ENCODE results near the gene RANBP1. TPM values are rescaled to one million over a fixed set of nuclear protein-coding genes. Genes with fewer than 3 reads are reported as not detected.

The RANBP1 gene
- total and polyA plus RNA-seq, 9 of the 15 experiments (the other 6 are each of a cell fraction or from before 2014, with no cell fraction given) = 162 to 2,891 (median 1,289) TPM

DNA sequence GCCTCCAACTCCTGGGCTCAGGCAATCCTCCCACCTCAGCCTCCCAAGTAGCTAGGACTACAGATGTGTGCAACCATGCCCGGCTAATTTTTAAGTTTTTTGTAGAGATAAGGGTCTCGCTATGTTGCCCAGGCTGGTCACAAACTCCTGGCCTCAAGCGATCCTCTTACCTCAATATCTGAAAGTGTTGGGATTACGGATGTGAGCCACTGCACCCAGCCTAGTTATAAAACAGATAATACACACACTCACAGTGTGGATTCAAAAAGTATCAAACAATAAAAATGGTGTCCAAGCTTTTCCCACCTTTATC, 35.3 kb downstream of the RANBP1 start (continued):
- TF ChIP-seq ZZZ3 (IDR thresholded peaks at IDR 0.05) (no peak), ZNF766 (CRISPR knock-in tag; conservative IDR thresholded peaks at IDR 0.05) (no peak), NUFIP1 (IDR thresholded peaks at IDR 0.05; ENCODE audit: partially characterized antibody) (no peak), ZNF23 (CRISPR knock-in tag; IDR thresholded peaks at IDR 0.05) (no peak), GABPB2 (CRISPR knock-in tag; conservative IDR thresholded peaks at IDR 0.05) (0 out of 2 replicates have a peak, but pooled peaks have one; percentile 26), ZNF431 (CRISPR knock-in tag; IDR thresholded peaks at IDR 0.05) (no peak), PRPF4 (IDR thresholded peaks at IDR 0.05; ENCODE audit: insufficient read depth, low read depth, low read length, poor library complexity, severe bottlenecking) (no peak), SNRNP70 (optimal IDR thresholded peaks at IDR 0.05; ENCODE audit: low read depth, low read length) (no peak), SMARCA4 (IDR thresholded peaks at IDR 0.05) (no peak), KLF16 (IDR thresholded peaks at IDR 0.05) (no peak), SMARCA5 (IDR thresholded peaks at IDR 0.05) (0 out of 2 replicates have a peak, but pooled peaks have one; percentile 12), MYBL2 (IDR thresholded peaks at IDR 0.05; ENCODE audit: low read depth) (no peak), MYBL2 (CRISPR knock-in tag; IDR thresholded peaks at IDR 0.05; ENCODE audit: borderline replicate concordance) (no peak), NONO (IDR thresholded peaks at IDR 0.05; ENCODE audit: low read depth in 2 of 2, low read length in 1 of 2) (no peak), STAT5B (CRISPR knock-in tag; IDR thresholded peaks at IDR 0.05) (no peak), CBX3 (IDR thresholded peaks at IDR 0.05; ENCODE audit: borderline replicate concordance in 1 of 2, low read length in 2 of 2) (no peak)
- TF ChIP-seq, protein P1, sequence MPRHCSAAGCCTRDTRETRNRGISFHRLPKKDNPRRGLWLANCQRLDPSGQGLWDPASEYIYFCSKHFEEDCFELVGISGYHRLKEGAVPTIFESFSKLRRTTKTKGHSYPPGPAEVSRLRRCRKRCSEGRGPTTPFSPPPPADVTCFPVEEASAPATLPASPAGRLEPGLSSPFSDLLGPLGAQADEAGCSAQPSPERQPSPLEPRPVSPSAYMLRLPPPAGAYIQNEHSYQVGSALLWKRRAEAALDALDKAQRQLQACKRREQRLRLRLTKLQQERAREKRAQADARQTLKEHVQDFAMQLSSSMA (CRISPR knock-in tag; IDR thresholded peaks at IDR 0.05) = no peak
- TF ChIP-seq, protein P2, sequence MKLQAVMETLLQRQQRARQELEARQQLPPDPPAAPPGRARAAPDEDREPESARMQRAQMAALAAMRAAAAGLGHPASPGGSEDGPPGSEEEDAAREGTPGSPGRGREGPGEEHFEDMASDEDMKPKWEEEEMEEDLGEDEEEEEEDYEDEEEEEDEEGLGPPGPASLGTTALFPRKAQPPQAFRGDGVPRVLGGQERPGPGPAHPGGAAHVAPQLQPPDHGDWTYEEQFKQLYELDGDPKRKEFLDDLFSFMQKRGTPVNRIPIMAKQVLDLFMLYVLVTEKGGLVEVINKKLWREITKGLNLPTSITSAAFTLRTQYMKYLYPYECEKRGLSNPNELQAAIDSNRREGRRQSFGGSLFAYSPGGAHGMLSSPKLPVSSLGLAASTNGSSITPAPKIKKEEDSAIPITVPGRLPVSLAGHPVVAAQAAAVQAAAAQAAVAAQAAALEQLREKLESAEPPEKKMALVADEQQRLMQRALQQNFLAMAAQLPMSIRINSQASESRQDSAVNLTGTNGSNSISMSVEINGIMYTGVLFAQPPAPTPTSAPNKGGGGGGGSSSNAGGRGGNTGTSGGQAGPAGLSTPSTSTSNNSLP (IDR thresholded peaks at IDR 0.05; ENCODE audit: borderline replicate concordance, low read depth, low read length) = no peak
- TF ChIP-seq, protein P3, sequence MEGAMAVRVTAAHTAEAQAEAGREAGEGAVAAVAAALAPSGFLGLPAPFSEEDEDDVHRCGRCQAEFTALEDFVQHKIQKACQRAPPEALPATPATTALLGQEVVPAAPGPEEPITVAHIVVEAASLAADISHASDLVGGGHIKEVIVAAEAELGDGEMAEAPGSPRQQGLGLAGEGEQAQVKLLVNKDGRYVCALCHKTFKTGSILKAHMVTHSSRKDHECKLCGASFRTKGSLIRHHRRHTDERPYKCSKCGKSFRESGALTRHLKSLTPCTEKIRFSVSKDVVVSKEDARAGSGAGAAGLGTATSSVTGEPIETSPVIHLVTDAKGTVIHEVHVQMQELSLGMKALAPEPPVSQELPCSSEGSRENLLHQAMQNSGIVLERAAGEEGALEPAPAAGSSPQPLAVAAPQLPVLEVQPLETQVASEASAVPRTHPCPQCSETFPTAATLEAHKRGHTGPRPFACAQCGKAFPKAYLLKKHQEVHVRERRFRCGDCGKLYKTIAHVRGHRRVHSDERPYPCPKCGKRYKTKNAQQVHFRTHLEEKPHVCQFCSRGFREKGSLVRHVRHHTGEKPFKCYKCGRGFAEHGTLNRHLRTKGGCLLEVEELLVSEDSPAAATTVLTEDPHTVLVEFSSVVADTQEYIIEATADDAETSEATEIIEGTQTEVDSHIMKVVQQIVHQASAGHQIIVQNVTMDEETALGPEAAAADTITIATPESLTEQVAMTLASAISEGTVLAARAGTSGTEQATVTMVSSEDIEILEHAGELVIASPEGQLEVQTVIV (CRISPR knock-in tag; IDR thresholded peaks at IDR 0.05; ENCODE audit: borderline replicate concordance) = no peak
- TF ChIP-seq, protein P4, sequence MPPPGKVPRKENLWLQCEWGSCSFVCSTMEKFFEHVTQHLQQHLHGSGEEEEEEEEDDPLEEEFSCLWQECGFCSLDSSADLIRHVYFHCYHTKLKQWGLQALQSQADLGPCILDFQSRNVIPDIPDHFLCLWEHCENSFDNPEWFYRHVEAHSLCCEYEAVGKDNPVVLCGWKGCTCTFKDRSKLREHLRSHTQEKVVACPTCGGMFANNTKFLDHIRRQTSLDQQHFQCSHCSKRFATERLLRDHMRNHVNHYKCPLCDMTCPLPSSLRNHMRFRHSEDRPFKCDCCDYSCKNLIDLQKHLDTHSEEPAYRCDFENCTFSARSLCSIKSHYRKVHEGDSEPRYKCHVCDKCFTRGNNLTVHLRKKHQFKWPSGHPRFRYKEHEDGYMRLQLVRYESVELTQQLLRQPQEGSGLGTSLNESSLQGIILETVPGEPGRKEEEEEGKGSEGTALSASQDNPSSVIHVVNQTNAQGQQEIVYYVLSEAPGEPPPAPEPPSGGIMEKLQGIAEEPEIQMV (tag; conservative IDR thresholded peaks at IDR 0.05; ENCODE audit: low read depth) = no peak
- TF ChIP-seq, protein P5, sequence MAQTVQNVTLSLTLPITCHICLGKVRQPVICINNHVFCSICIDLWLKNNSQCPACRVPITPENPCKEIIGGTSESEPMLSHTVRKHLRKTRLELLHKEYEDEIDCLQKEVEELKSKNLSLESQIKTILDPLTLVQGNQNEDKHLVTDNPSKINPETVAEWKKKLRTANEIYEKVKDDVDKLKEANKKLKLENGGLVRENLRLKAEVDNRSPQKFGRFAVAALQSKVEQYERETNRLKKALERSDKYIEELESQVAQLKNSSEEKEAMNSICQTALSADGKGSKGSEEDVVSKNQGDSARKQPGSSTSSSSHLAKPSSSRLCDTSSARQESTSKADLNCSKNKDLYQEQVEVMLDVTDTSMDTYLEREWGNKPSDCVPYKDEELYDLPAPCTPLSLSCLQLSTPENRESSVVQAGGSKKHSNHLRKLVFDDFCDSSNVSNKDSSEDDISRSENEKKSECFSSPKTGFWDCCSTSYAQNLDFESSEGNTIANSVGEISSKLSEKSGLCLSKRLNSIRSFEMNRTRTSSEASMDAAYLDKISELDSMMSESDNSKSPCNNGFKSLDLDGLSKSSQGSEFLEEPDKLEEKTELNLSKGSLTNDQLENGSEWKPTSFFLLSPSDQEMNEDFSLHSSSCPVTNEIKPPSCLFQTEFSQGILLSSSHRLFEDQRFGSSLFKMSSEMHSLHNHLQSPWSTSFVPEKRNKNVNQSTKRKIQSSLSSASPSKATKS (CRISPR knock-in tag; IDR thresholded peaks at IDR 0.05) = no peak

All from K562 (cell line).